ENCODE measurements around the gene CLEC16A.

CLEC16A gene

DNA sequence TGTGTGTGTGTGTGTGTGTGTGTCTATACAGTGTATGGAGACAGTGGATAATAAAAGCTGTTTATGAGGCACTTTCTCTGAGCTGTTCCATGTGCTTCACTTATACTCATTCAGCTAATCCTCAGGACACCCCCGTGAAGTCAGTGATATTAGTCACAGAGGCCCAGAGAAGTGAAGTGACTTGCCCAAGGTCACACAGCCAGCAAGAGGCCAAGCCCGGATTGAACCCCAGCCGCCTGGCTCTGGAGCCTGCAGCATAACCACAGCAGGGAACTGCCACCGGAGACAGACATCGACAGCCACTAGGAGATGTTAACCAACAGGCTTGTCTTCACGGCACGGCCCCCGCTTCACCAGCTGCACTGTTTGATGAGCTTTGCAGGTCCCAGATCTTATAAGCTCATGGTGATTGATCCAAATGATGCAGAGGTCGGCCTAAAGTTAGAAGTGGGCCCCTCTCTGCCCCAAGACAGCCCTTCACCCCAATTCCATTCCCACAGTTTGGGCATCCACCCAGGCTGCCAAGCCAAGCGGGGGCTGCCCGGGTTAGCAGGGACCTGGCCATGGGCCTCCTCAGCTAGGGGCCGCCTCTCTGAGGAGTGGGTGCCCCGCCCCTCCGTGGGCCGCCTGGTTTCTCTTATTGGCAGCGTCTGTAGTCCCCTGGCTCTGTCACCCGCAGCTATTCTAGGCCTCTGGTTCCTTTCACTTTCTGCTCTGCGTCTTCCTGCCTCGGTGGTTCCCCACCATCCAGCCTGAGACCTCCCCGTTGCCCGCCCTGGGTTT lies 280.7 kb downstream of the CLEC16A start:
- peak; percentile 70 for DNase-seq (ENCODE audit: low read depth)
- TF ChIP-seq CTCF (IDR thresholded peaks at IDR 0.05; ENCODE audit: low read depth, low read length, missing control alignments), result peak; percentile 7
- peak overlapping the region; percentile 16 for H3K4me3 ChIP-seq (ENCODE audit: low read depth, low read length)

DNA sequence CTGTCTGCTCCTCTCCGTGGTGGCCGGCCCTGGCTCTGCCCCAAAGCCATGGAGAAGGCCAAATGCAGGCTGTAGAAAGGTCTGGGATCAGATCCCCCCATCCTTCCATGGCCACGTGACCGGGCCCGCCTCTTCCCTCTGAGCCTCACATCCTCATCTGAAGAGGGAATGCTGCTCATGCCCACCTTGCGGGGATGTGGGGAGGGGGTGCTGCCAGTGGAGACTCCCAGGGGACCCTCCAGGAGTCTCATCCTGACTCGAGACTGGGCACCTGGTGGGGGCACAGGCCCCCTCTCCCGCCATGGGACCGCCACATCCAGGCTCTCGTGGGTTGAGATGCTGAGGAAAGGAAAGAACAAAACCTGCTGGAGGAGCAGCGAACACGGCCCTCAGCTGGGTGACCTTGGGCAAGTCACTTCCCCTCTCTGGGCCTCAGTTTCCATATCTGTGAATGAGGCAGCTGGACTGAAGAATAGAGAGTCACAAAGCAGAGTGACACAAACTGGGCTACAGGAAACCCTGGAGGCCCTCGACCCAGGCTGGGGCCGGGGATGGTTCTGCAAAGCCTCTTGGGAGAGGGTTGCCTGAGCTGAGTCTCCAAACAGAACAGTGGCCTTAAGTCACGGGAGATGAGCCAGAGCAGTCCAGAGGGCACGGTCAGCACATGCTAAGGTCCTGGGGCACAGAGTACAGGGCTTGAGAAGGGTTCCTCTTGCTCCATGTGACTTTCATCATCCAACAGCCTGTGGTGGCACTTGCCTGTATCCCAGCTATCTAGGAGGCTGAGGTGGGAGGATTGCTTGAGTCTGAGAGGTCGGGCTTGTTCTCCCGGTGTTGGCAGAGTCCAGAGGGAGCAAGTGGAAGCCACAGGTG lies 281.5 kb downstream of the CLEC16A start:
- no peak for TF ChIP-seq CTCF (IDR thresholded peaks at IDR 0.05; ENCODE audit: low read depth, low read length, missing control alignments)
- H3K4me3 ChIP-seq (ENCODE audit: low read depth, low read length), result no peak overlapping the region; the same call in 1 of the 2 replicates
- no peak for DNase-seq (ENCODE audit: low read depth)

DNA sequence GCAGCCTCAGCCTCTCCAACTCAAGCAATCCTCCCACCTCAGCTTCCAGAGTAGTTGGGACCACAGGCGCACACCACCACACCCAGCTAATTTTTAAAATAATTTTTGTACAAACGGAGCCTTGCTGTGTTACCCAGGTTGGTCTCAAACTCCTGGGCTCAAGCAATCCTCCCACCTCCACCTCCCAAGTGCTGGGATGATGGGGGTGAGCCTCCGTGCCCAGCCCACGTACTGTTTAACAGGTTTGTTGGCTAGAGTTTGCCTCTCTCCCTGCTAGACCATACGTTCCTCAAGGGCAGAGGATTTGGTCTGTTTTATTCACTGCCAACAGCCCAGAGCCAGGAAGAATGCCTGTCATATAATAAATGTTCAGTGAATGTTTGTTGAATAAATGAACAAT lies 285.1 kb downstream of the CLEC16A start:
- no peak for DNase-seq (ENCODE audit: low read depth)
- TF ChIP-seq CTCF (IDR thresholded peaks at IDR 0.05; ENCODE audit: low read depth, low read length, missing control alignments), result no peak
- H3K4me3 ChIP-seq (ENCODE audit: low read depth, low read length), result no peak overlapping the region

- H3K4me3 ChIP-seq (ENCODE audit: low read depth, low read length), result no peak overlapping the region
- TF ChIP-seq CTCF (IDR thresholded peaks at IDR 0.05; ENCODE audit: low read depth, low read length, missing control alignments), result no peak
- DNase-seq (ENCODE audit: low read depth), result no peak
Observed at GRCh38 chr16:11229906-11230305, 285.5 kb downstream of the CLEC16A start.

DNA sequence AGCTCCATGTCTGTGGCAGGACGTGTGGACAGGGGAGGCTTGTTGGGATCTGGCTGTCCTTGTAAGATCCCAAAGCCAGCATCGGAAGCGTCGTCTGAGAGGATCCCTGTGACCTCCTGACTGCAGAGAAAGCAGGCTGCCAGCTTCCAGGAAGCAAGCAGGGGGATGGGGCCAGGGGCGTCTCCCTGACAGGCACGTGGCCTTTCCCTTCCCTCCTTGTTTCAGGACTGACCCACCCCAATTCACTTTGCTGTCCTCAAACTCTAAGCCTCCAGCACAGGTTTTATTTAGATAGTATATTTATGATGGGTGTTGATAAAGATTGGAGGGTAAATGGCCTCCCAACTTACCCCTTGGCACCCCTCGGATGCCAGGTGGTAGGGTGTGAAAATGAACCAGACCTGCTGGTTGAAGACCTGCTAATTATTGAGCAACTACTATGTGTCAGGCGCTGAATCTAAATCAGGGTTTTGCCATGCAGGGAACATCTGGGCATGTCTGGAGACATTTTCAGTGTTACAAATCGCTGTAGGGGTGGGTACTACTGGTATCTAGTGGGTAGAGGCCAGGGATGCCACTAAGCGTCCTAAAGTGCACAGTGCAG lies 287.1 kb downstream of the CLEC16A start:
- DNase-seq (ENCODE audit: low read depth), result no peak
- TF ChIP-seq CTCF (IDR thresholded peaks at IDR 0.05; ENCODE audit: low read depth, low read length, missing control alignments), result no peak
- no peak overlapping the region for H3K4me3 ChIP-seq (ENCODE audit: low read depth, low read length)
